Lower lobe of right lung (tissue), 2 donors: ENCODE results near the gene MDP1. TPM values are rescaled to one million over a fixed set of nuclear protein-coding genes. Genes with fewer than 3 reads are reported as not detected.

Experiments used
- ATAC-seq, 2 donors: fragments of 200-7000 bp; cut with Tn5 transposase; one replicate each; pipeline ENCODE4 v1.9.1; 2020 to 2022; ENCODE audit warnings: mild to moderate bottlenecking in 2 of 2, moderate library complexity in 2 of 2
- DNase-seq: peaks from one replicate; pipeline ENCODE4 v3.0.0-alpha.2; 2020
- H3K27ac ChIP-seq: fragments of 200-600 bp; one replicate; pipeline ENCODE4 v1.8.0; 2022
- H3K27me3 ChIP-seq: fragments of 200-600 bp; one replicate; pipeline ENCODE4 v1.8.0; 2022; ENCODE audit warnings: low read depth
- H3K36me3 ChIP-seq: fragments of 200-600 bp; one replicate; pipeline ENCODE4 v1.8.0; 2022; ENCODE audit warnings: mild to moderate bottlenecking
- H3K4me1 ChIP-seq: fragments of 200-600 bp; one replicate; pipeline ENCODE4 v1.8.0; 2022
- H3K4me3 ChIP-seq: fragments of 200-600 bp; one replicate; pipeline ENCODE4 v1.8.0; 2022; ENCODE audit warnings: mild to moderate bottlenecking
- H3K9me3 ChIP-seq: fragments of 200-600 bp; one replicate; pipeline ENCODE4 v1.8.0; 2022
- CTCF ChIP-seq: fragments of 200-600 bp; IDR thresholded peaks from one replicate; pipeline ENCODE4 v1.8.0; 2022; ENCODE audit warnings: antibody characterized with exemption, mild to moderate bottlenecking
- intact Hi-C: fragments of 100-400 bp; cut with DNase I; formaldehyde crosslinking; loops from one replicate; pipeline ENCODE4 v1.11.0; 2022
- total RNA-seq: library from RNA; stranded (reverse); fragmentation: NEBNext Ultra II Directional; extraction: Animal tissue kit (Norgen Biotek cat#: 25700); gene quantifications from one replicate; pipeline ENCODE4 v1.2.1, GENCODE V29; 2021
- donor health status: DM: no; HTN: yes; CAD: no; lungs with severe emphysema.

Gene MDP1
- total RNA-seq, 1 donor from 2014 or later, result 13.3 TPM

GRCh38 chr14:24253936-24254335 is 38.1 kb upstream of the MDP1 start:
- Histone ChIP-seq H3K27me3 (no peaks in the 10 kb centered on the region), H3K4me3 (no peak overlapping the region), H3K27ac (no peak overlapping the region), H3K4me1 (peaks cover 4% of the 10 kb centered on the region), H3K9me3 (no peaks in the 10 kb centered on the region), H3K36me3 (peaks cover 15% of the 10 kb centered on the region)
- ATAC-seq (no peak), DNase-seq (no peak)
- TF ChIP-seq CTCF, result no peak
- intact Hi-C loops, result no loop called here

DNA sequence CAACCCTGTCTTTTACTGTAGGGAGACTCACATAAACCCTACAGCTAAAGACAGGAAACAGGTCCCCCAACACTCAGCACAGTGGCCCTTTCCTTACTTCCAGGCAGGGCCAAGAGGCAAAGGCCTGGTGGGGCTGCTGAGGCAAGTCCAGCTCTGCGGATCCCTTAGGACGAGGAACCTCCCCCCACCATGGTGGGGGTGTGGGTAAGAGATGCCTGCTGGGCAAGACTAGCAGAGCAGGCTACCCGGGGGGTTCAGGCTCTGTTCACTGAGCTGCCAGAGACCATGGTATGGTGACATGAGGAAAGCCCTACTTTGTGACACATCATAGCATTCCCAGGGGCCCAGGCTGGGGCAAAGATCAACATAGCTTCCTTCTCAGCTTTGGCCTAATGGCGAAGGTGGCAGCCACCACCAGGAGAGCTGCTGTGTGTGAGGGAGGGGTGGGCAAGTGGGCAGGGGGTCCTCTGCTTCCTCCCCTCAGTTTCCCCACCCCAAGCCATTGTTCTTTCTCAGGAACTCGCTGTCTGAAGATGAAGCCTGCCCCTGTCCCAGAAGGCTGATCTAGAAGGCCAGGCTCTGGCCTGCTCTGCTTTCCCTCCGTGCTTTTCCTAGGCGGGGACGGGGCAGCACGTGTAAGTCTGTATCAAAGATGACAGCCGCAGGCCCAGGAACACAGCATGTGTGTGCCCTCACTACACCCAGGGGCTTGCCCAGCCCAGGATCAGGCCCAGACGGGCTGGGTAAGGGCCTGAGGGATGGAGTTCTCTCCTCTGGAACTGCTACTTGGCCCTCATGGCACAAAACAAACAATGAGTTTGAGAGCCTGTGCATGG is 36.6 kb upstream of the MDP1 start:
- H3K4me3 ChIP-seq, result no peak overlapping the region
- H3K9me3 ChIP-seq, result no peaks in the 10 kb centered on the region
- no peak for TF ChIP-seq CTCF
- intact Hi-C loops, result no loop called here
- no peaks in the 10 kb centered on the region for H3K4me1 ChIP-seq
- ATAC-seq (no peak), DNase-seq (no peak)
- no peak overlapping the region for H3K27ac ChIP-seq
- no peaks in the 10 kb centered on the region for H3K27me3 ChIP-seq
- H3K36me3 ChIP-seq, result peaks cover 17% of the 10 kb centered on the region

DNA sequence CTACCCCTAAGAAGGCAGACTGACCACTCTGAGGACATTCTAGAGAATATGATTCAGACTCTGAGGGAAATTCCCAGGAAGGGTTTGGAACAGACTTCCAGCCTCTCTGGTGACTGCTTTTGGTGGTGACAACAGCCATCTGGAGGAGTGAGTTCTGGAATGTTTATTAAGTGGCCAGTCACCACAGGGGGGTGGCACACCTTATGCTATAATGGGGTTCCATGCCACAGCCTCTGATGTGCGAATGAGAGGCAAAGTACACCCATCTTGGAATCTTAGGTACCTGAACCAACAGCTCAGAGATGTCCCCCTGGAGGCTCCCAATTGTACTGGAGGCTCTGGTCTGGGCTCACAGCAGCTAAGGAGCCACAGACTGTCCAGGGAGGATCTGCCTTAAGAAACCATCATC is 36.0 kb upstream of the MDP1 start:
- no peaks in the 10 kb centered on the region for H3K9me3 ChIP-seq
- no peak overlapping the region for H3K27ac ChIP-seq
- DNase-seq (no peak), ATAC-seq (peak; percentile 36 to 71)
- H3K36me3 ChIP-seq, result peaks cover 17% of the 10 kb centered on the region
- intact Hi-C loops, result no loop called here
- H3K27me3 ChIP-seq, result no peaks in the 10 kb centered on the region
- no peak overlapping the region for H3K4me3 ChIP-seq
- no peak for TF ChIP-seq CTCF
- H3K4me1 ChIP-seq, result no peaks in the 10 kb centered on the region

DNA sequence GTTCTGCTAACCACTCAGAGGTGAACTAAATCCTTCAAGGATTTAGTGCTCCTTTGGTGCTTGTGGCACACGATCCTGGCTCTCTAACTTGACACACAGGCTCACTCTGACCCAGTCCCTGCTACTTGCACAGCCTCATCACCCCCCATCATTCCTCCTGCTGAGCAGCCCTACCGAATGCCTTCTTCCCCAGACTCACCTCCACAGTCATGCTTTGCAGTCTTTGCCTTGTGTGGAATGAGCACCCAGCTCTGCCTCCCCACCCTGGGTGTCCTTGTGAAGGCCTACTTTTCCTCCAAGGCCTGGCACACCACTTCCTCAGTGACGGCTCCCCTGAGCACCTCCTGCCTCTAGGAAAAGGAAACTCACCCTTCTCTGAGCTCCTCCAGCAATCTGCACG is 34.5 kb upstream of the MDP1 start:
- Histone ChIP-seq H3K4me3 (no peak overlapping the region), H3K4me1 (no peaks in the 10 kb centered on the region), H3K27me3 (no peaks in the 10 kb centered on the region), H3K27ac (no peak overlapping the region), H3K9me3 (no peaks in the 10 kb centered on the region), H3K36me3 (peaks cover 13% of the 10 kb centered on the region)
- ATAC-seq, result no peak
- no peak for TF ChIP-seq CTCF
- no peak for DNase-seq
- intact Hi-C loops, result no loop called here

DNA sequence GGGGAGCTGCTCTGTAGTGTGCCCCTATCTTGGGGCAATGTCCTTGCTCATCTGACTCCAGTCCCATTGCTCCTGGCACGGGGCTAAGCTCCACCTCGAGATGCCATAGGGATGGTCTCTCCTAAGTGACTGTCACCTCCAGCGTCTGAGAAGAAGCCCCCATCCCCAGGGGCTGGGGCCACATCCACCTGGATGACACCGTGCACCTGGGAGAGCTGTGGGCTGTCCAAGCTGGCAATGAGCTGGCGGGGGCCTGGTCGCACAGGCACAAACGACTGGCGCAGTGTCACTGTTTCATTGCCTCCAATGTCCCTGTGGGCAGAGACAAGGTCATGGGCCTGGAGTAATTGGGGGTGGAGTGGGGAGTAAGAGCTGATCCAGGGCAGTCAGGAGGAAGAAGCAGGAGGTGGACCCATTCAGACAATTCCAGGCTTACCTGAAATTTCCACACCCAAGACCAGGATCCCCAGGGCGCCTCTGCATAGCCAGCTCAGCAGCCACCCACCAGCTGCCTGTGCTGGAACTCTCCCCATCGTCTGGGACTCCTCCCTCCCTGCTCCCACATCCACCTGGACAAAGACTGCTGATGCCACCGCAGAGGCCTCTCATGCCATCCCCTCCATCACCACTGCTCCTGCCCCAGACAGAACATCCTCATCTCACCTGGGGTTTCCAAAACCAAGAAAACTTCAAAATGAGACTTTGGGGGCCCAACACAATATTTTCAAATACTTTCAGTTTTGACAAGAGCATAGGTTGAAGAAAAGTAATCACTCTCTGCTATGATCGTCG is 33.6 kb upstream of the MDP1 start:
- Histone ChIP-seq H3K36me3 (peaks cover 6% of the 10 kb centered on the region), H3K27ac (no peak overlapping the region), H3K4me3 (no peak overlapping the region), H3K4me1 (no peaks in the 10 kb centered on the region), H3K9me3 (no peaks in the 10 kb centered on the region), H3K27me3 (no peaks in the 10 kb centered on the region)
- intact Hi-C loops, result loop anchor here (10.0 kb wide), 1 partner anchor 45 kb away; the partner anchor contains the start of genes DHRS1 and NOP9
- TF ChIP-seq CTCF, result no peak
- DNase-seq (no peak), ATAC-seq (no peak)
